Fibroblast of skin of back (primary cell): ENCODE measurements around the gene MYL3.

Experiments
- DNase-seq: peaks from one replicate; pipeline ENCODE4 v3.0.0-alpha.2; 2013

The MYL3 gene

DNA sequence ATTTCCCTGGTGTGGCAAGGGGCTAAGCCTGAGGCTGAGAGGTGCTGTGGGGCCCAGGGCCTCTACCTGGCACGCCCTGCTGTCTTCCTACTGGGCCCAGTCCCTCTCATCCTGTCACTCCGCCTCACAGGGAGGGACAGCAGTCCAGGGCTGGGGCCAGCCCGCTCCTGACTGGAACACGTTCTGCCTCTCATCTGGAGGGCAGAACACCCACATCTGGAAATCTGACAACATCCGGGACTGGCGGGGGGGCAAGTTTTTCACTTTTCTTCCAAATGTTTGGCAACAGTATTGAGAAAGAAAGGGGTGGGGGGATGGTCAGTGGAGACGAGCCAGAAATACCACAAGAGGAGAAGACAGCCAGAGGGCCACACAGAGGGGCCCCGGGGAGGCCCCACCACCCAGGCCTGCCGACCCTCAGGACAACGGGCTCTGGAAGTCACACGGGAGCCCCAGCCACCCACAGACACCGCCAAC, 1.8 kb upstream of the MYL3 start:
- DNase-seq: peak; percentile 28

DNA sequence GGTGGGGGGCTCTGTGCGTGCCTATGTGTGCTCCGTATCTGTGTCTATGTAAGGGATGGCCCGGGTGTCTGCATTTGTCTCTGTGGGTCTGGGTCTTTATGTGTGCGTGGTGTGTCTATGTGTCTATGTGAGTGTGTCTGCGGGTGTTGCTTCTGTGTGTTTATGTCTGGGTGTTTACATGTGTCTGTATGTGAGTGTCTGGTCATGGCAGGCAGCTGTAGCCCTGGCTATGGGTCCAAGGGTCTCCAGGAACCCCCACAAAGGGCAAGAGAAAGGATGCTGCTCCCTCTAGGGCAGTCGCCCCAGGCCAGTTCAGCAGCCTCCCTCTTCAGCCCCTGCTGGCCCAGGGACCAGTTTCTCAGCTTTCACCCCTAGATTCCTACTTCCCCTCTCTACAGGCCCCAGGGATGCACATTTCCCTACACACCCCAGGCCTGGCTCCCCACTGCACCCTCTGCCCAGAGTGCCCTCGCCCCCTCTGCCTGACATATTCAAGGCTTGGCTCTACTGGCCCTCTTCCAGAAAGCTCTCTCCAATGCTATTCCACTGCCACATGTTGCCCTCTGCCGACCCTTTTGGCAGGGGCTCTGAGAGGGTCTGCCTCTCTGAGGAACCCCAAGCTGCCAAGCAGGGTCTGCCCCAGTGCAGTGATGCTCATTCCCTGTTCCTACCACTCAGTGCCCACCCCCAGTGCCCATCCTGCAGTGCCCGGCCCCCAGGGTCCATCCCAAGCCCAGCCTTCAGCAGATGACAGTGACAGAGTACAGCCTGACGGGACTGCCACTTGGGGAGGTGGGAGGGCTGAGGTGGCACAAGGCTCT, 1.0 kb upstream of the MYL3 start:
- DNase-seq: no peak

DNA sequence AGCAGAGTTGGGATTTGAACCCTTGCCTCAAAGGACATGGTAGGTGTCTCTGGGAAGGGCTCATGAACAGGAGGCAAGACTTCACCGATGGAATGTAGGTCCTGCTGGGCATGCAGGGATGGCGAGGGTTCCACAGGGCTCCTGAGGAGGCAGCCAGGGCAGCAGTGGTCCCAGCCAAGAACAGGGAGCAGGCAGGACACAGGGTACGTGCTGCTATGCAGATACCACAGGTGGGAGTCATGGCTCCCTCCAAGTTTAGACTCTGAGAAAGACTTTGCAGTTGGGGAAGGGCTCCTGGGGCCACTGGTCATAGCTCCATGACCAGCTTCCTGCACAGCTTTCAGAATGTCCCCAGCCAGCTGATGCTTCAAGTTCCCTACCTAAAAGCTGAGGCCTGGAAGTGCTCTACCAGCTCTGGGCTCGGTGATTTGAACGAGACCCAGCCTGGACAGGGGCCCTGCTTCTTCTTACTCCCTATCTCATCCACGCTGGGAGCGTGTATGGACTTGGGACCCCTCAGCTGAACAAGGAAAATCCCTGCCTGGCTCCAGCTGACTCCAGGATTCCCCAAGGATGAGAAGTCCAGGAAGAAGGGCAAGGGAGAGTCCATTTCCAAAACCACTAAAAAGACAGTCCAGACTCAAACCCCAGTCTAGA, 747 bp downstream of the MYL3 start:
- DNase-seq: no peak

DNA sequence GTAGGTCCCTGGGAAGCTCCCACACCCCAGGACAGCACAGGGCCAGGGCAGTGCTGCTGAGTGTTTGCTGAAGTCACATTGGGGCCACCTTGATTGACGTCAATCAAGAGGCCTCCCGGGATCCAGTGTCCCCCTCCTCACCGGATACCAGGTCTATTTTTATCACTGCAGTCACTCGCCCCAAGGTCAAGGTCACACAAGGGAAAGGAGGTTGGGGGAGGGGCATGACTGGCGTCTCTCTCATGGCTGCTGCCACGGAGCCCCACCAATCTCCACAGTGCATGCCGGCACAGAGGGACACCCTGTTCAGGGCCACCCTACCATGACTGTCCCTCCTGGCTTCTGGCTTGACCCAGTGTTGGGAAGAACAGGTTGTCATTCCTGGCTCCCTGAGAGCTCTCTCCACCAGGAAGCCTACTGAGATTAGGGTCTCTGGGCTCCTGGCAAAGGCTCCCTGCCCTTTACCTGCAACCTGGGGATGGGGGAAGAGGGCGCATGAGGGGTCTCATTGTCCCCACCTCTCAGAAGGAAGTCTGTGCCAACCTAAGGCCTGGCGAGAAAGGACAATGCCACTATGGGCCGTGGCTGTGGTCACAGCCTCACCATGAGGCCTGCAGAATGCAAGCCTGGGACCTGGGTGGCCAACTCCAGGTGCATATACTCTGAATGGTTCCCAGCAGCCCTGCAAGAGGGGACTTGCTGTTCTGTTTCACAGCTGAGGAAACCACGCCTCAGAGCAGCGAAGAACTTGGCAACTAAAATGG, 1.5 kb downstream of the MYL3 start:
- no peak for DNase-seq

DNA sequence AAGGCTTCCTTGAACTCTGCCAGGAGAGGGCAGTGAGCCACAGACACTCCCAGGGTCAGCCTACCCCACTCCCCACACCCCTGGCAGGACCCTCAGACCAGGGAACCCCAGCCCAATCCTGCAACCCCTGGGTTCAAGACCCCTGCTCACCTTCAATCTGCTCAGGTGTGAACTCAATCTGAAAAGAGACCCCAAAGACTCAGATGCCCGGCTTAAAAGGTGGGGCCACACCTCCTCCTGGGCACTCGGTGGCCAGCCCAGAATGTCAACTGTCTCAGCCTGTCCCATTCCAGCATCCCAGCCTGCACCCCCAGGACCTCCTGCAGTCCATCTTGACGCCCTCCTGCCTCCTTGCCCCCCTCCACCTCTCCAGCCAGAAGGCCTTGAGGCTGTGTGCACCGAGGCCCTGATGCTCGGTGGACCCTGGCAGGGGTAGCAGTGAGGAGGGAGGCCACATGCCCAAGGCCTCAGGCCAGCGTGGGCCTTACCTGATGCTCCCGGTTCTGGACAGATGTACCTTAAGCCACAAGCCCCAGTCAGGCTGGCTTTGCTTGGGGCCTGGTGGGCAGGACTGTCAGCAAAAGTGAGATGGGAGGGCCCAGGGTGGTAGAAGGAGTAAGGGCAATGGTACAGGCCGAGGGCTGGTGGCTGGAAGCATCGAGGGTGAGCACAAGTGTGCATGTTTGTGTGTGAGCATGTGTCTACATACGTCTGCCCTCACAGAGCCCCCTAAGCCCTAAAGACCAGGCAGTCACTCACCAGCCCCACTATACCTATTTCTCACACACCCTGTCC, 2.2 kb downstream of the MYL3 start:
- no peak for DNase-seq

DNA sequence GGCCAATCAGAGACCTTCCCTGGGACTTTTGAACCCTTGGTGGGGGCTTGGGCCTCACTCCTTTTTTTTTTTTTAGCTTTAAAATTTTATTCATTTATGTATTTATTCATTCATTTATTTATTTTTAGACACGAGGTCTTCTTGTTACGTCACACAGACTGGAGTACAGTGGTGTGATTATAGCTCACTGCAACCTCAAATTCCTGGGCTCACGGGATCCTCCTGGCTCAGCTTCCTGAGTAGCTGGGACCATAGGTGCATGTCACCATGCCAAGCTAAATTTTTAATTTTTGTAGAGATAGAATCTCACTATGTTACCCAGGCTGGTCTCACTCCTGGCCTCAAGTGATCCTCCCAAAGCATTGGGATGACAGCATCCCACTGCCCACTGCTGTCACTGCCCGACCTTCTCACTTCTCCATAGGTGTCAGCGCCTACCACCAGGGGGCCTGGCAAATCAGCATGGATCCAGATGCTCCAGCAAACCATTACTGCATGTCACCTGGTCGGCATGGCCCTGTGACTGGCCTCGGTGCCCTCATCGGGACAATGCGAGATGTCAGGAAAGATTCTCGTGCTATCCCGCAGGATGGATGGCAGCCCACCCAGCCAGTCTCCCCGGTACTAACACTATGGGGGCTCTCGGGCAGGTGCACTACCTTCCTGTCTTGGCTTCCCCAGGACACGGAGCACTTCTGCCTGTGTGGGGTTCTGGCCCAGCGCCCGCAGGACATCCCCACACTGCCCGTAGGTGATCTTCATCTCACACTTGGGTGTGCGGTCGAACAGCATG, 3.0 kb downstream of the MYL3 start:
- no peak for DNase-seq

DNA sequence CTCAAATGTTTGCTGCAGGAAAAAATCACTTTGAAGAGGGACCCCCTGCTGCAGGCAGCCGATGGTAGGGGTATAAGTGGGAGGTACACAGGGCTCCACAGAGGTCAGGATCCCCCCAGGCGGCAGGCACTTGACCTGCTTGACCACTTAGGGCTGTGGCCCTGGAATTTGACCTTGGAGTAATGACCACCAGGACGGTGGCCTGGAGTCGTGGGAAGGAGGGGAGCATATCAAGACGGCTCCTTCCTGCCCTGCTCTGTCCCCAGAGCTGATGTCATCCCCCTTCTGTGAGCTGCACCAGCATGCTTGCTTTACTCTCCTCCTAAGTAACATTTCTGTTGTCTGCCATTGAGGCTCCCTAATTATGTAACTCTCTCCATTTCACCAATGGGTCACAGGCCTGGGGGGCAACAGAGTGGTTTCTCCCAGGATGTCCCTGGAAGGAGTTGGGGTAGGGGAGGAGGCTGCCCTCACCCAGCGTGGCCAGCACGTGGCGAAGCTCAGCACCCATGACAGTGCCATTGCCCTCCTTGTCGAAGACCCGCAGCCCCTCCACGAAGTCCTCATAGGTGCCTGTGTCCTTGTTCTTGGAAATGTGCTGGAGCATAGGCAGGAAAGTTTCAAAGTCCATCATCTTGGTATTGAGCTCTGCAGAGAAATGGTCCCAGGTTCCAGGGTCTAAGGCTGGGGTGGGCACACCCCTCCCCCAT, 4.1 kb downstream of the MYL3 start:
- no peak for DNase-seq

DNA sequence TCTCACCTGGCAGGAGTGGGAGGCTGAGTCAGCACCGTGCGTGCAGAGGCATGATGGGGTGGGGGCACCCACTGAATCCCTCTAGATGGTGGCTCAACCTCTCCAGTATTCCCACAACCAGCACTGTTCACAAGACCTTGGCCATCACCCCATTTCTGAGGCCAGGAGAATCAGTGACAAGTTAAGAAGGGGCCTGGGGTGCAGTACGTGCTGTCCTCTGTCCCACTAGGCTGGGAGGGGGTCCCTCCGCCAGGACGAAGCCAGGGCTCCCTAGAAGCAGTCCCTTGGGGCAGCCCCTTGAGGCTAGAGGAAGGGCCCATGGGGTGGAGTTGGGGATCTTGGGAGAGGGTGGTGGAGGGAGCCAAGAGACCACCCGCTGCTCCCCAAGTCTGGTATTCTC, 4.8 kb downstream of the MYL3 start:
- DNase-seq: no peak

DNA sequence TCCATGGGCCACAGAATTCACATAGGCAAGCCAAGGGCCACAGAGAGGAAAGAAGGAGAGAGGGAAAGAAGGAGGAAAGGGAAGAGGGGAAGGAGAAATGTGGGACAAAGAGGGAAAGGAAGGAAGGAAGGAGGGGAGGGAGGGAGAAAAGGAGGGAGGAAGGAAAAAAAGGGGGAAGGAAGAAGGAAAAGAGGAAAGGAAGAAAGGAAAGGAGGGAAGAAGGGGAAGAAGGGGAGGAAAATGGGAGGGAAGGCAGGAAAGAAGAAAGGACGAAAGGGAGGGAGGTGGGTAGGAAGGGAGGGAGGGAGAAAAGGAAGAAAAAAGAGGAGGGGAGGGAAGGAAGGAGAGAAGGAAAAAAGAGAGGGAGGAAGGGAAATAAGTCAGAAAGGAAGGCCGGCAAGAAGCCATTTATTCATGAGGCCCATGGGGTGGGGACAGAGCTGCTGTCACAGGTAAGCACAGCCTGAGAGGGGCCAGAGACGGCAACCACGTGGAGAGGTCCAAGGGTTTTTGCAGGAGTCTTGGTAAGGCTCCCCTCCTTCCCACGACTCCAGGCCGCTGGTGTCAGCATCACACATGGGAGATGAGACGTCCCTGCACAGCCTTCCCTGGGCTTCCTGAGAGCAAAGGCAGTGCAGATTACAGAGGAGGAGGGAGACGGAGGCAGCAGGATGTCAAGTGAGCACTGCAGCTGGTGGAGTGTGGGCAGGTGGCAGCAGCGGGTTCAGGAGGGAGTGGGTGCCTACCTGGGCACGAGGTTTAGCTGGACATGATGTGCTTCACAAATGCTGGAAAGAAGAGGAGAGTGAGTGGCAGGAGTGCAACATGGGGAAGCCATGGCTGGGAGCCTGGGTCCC, 5.5 kb downstream of the MYL3 start:
- DNase-seq: no peak

DNA sequence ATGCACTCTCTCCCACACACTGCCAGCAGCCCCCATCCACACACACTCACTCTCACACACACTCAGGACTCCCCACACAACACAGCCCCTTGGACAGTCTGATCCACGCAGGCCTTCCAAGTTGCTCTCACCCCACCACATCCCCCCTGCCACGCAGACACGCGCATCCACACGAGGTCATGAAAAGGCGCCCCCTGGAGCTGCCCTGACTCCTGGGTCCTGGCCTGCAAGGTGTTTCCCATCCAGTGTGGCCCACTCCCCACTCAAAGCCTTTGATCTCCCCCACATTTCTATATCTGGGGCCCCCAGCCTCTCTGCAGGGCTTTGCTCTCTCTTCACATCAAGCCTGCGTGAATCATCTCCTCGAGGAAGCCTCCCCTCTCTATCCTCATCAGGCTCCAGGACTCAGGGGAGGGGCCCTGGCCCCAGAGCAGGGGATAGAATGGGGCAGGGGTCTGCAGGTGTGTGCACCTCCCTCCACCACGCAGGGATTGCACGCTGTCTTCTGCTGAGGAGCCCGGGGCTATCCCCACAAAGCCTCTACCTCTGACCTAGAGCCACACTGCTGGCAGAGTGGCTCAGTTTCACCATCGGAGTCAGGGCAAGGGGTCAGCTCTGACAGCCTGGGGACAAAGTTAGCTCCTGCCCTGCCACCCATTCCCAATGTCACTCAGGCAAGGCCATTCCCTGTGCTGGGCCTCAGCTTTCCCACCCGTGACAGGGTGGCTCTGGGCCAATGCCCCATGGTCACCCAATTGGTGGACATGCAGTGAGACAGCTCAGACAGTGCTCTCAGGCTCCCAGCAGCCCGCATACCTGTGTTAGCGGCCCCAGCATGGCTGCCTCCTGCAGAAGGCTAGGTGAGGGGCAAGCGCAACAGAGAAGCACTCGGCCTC, 6.4 kb downstream of the MYL3 start:
- DNase-seq: no peak

DNA sequence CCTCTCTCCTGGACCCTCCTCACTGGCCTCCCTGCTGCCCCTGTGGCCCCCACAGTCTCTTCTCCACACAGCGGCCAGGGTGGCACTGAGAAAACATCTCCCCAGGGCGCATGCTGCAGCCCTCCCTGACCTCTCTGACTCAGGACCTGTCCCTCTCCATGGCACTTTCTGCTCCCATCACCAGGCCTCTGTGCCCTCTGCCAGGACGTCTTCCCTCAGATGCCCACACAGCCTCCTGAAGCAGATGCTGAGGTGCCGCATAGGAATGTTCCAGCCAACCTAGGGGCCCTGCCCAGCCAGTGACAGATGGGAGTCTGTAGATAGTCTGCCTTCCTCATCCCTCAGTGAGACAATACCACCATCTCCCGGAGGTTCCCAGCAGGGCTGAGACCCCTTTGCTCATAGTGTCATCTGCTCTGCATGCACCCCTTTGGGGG, 8.7 kb downstream of the MYL3 start:
- no peak for DNase-seq

DNA sequence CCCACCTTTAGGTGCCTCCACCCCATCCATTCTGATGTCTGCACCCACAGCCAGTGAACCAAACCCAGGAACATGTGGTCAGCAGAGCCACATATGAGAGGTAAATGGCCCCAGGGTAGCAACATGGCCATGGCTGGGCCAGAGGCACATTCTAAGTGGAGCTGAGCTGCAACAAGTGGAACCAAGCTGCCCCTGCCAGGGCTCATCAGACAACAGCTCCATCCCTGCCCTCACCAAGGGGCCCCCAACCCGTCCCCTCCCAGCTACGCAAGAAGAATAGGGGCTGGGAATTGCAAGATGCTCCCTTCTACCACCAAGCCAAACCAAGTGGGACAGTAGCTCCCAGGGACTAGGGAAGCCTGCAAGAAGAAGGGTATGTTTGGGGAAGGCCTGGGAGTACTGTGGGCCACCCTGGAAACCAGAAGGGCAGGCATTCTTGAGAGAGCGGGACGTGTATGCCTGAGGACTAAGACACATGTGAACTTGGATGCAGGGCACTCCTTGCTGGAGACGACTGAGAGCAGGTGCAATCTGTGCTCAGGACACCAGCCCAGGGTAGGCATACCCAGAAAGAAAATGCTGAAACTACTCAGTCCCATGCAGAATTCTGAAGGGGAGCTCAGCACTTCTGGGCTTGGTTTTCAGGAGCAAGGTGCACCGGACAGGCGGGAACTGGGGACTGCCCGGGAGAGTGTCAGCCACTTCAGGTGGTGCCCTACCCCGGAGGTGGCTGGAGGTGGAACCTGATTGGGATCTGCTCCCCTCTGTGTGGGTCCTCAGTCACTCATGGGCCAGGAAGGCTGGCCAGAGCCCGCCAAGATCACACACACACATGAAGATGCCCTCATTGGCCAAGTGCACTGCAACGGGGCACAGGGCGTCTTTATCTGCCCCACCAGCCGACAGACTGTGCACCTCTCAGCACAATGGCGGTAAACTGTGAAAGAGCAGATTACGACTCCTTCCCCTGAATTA, 9.5 kb downstream of the MYL3 start:
- no peak for DNase-seq

DNA sequence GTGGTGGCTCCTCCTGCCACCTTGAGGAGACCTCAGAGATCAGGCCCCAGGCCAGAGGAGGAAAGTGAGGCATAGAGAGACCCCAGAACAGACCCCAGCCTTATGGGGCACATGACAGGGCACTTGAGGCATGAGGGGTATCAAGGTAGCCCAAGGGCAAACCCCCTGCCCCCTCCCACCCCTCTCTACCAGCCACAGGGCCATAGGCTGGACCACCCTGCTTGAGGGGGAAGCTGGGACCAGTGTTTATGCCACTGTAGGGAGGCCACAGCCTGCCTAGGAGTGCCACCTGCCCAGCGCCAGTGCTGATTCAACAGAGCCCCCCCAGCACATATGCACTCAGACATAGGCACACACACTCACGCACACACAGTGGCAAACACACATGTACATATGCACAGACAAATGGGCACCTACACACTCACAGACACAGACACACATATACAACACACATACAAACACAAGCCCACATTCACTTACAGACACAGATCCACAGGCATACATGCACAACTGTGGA, 10.3 kb downstream of the MYL3 start:
- no peak for DNase-seq

DNA sequence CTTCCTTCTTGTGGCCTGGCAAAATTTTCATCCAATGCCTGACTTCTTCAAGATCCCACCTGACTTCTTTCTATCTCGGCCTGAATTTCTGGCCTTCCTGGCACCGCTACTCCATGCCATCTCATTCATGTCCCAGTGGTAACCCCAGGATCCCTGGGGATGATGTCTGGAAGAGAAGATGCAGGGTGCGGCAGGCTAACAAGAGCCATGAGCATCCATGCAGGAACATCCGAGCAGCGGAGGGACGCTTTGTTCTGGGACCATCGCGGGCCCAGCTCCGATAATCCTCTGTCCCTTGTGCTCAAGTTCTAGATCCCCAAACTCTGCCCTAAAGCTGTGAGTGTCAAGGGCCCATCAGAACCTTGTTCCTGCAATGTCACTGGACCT, 10.9 kb downstream of the MYL3 start:
- no peak for DNase-seq

DNA sequence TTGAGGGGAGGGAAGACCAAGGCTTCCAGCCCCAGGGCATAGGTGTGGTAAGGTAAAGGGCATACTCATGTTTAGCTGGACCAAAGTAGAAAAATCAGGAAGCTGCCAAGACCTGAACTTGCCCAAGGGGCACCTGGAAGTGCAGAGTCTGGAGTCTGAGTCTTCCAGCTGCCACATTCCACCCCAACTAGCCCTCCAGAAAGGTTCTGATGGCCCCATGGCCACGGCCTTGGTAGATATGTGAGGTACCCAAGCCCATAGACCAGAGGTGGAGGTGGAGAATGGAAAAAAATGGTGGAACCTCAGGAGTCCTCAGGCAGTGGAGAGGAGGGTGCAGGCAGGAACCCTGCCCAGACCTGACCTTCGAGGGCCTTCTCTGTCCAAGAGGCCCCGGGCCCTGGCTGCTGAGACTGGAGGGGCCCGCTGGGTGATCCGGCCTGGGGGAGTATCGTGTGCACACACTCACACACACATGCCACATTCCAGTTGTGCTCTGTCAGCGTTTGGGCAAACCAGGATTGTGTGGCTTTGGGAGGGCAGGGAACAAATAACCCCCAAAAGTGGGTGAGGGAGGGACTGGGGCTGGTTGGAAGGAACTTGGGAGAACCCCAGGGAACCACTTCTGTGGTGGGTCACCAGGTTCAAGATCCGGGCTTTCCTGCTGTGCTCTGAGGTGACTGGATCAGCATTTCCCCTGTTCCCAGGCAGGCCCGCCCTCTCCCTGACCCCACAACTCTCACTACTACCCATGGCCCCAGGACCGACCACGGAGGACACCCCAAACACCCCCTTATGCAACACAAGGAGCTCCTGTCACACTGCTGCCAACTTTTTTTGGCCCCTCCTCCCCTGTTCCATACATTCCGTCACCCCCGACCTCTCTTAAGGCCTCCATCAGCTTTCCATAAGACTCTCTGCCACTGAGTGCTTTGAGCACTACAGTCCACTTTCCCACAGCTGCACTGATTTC, 11.6 kb downstream of the MYL3 start:
- DNase-seq: no peak

DNA sequence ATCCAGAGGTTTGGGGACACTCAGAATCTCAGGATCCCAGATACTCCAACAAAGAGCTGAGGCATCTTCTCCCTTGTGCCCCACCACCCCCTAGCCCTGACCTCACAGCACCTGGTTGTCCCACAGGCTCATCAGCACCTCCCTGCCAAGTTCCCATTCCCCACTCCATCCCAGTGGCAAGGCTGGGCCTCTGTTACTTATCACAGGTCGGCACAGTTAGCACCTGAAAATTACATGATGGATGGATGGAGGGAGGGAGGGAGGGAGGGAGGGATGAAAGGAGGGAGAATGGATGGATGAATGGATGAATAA, 12.8 kb downstream of the MYL3 start:
- no peak for DNase-seq
